Tibial nerve (tissue), 4 donors: ENCODE measurements around the gene DGUOK.

Experiments used
- CTCF ChIP-seq, 5 experiments: fragments of 200-600 bp in 3 of 5; fragments of 450-650 bp in 2 of 5; sonication (generic) in 3 of 5; IDR thresholded peaks; one replicate each; pipeline ENCODE4 v1.5.1; 2016 to 2019; ENCODE audit warnings: antibody characterized with exemption in 5 of 5, mild to moderate bottlenecking in 3 of 5, moderate library complexity in 2 of 5
- EP300 ChIP-seq, 2 donors: sonication (generic); formaldehyde crosslinking; IDR thresholded peaks; one replicate each; pipeline ENCODE4 v1.6.1; 2017; ENCODE audit warnings: antibody characterized with exemption in 2 of 2, mild to moderate bottlenecking in 1 of 2
- POLR2A ChIP-seq, 2 donors: fragments of 450-650 bp; IDR thresholded peaks; one replicate each; pipeline ENCODE4 v1.6.1; 2017; ENCODE audit warnings: antibody characterized with exemption in 2 of 2, mild to moderate bottlenecking in 2 of 2, moderate library complexity in 2 of 2

- TF ChIP-seq CTCF (IDR thresholded peaks at IDR 0.05) (no peak), POLR2A (IDR thresholded peaks at IDR 0.05) (no peak), EP300 (IDR thresholded peaks at IDR 0.05) (no peak)
Observed at GRCh38 chr2:73917296-73917695, 9.4 kb upstream of the DGUOK start.
